ENCODE measurements around the gene MAP7D3.

- TF ChIP-seq CTCF (IDR thresholded peaks at IDR 0.05; ENCODE audit: low read length), result no peak
- no peak for TF ChIP-seq EZH2 (optimal IDR thresholded peaks at IDR 0.05; ENCODE audit: low read depth, low read length)
- TF ChIP-seq EZH2phosphoT487 (IDR thresholded peaks at IDR 0.05; ENCODE audit: low read length), result no peak
These were observed 784 bp downstream of the MAP7D3 start for GRCh38 chrX:136250191-136251040.
